ENCODE measurements around the gene LRRC23.

Gene LRRC23

DNA sequence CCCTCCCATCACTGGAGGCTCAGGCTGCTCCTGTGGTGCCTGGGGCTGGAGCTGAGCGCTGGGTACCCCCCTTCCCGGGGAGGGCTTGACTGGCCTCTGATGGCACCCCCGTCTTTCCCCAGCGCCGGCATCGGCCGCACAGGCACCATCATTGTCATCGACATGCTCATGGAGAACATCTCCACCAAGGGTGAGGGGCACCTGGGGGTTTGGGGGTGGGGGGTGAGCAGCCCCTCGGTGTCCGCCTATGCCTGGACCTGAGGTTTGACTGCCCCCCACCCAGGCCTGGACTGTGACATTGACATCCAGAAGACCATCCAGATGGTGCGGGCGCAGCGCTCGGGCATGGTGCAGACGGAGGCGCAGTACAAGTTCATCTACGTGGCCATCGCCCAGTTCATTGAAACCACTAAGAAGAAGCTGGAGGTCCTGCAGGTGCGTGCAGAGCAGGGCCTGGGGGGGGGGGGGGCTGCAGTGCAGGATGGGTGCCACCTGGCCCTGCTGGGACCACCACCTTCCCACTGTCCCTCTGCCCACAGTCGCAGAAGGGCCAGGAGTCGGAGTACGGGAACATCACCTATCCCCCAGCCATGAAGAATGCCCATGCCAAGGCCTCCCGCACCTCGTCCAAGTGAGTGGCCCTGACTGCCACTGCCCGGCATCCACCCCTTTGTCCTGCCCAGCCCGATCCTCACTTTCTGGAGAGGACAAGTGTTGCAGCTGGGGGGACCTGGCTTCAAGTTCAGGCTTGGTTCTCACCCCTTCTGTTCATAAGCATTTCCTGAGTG is 55.4 kb downstream of the LRRC23 start:
- no peak for DNase-seq

- DNase-seq: no peak
These were observed 56.1 kb downstream of the LRRC23 start for GRCh38 chr12:6960593-6961277.

DNA sequence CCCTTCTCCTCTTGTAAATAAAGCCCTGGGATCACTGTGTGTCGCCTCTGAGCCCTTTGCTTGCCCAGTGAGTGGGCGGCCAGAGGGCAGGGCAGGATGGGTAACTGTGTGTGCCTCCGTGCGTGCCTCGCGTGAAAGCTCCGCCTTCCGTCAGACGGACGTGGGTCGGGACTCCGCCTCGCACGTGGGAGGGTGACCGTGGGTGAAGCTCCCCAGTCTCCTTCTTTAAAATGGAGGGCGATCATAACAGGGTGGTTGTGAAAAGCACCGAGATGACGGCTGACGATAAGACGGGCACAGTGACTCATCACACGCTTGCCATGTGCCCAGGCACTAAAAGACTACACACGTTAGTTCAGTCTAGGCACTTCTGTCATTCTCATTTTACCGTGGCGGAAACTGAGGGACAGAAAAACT is 56.7 kb downstream of the LRRC23 start:
- no peak for DNase-seq

GRCh38 chr12:6961695-6962284 is 57.2 kb downstream of the LRRC23 start:
- DNase-seq: no peak

DNA sequence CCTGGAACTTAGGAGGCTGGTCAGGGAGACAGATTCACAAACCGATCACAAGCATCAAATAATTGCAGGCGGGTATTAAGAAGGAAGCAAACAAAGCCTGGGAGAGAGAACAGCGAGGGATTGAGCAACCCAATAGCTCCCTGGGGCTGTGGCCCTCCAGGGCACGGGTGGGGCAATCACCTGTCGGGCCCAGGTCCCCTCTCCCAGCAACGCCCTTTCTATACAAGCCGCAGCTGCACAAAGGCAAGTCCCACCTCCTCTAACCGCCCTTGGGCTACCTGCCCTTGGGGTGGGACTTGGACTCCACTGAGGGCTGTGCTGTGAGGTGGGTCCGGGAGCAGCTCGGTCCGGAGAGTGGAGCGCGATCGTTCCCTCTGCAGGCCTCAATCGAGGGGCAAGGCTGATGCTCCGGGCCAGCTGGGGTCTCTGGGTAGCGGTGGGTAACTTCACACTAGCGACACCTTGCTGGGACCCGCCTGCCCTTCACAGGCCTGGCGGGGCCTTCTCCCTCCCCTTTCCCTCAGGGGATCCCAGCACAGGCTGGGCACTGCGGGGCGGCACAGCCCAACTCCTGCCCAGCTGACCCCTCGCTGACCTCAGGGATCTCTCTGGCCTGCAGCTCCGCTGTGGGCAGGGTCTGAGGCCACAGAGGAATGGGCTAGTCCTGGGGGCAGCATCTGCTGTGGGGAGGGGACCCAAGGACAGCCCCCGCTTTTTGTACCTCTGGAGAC is 57.8 kb downstream of the LRRC23 start:
- no peak for DNase-seq

- no peak for DNase-seq
These were observed 58.6 kb downstream of the LRRC23 start for GRCh38 chr12:6963016-6963731.

Data from NCI-H1092 (cell line).